Measurements from ENCODE around the gene NOTCH2. TPM values are rescaled to one million over a fixed set of nuclear protein-coding genes. Genes with fewer than 3 reads are reported as not detected.

Gene NOTCH2
- total RNA-seq, 4 donors from 2014 or later: 10.1 to 21.8 (median 15.8) TPM

GRCh38 chr1:119988306-119989062 lies 81.0 kb downstream of the NOTCH2 start:
- in situ Hi-C loops (cut with MboI; ENCODE audit: low sequenced_read_pairs in 4 of 4): no loop called here
- ATAC-seq: no peak
- H3K27ac ChIP-seq: peak overlapping the region in 1 of 4 donors; percentile 57
- H3K4me3 ChIP-seq: no peak overlapping the region
- H3K27me3 ChIP-seq: no peaks in the 10 kb centered on the region
- peaks cover 19 to 22% of the 10 kb centered on the region in 2 donors for H3K4me1 ChIP-seq
- DNase-seq: no peak
- intact Hi-C loops (cut with DNase I; ENCODE audit: low total_unique reads): no loop called here
- H3K36me3 ChIP-seq: no peaks in the 10 kb centered on the region
- no peaks in the 10 kb centered on the region for H3K9me3 ChIP-seq
- TF ChIP-seq POLR2A (IDR thresholded peaks at IDR 0.05) (no peak), CTCF (IDR thresholded peaks at IDR 0.05 in 4 of 5, conservative IDR thresholded peaks at IDR 0.05 in 1 of 5) (no peak)

- in situ Hi-C loops (cut with MboI; ENCODE audit: low sequenced_read_pairs in 4 of 4) (no loop called here), intact Hi-C loops (cut with DNase I; ENCODE audit: low total_unique reads) (no loop called here)
- TF ChIP-seq CTCF (IDR thresholded peaks at IDR 0.05 in 4 of 5, conservative IDR thresholded peaks at IDR 0.05 in 1 of 5) (no peak), POLR2A (IDR thresholded peaks at IDR 0.05) (no peak)
- Histone ChIP-seq H3K4me3 (no peak overlapping the region), H3K27ac (peak overlapping the region; percentile 24 to 57 (median 32)), H3K4me1 (peaks cover 19 to 22% of the 10 kb centered on the region in 2 donors), H3K36me3 (no peaks in the 10 kb centered on the region), H3K9me3 (no peaks in the 10 kb centered on the region), H3K27me3 (no peaks in the 10 kb centered on the region)
- no peak for DNase-seq
- ATAC-seq: no peak
These were observed 81.8 kb downstream of the NOTCH2 start for GRCh38 chr1:119987686-119988085.

- in situ Hi-C loops (cut with MboI; ENCODE audit: low sequenced_read_pairs in 4 of 4): no loop called here
- H3K27ac ChIP-seq: peak overlapping the region; percentile 24 to 57 (median 34)
These were observed 82.3 kb downstream of the NOTCH2 start for GRCh38 chr1:119987112-119987511.

GRCh38 chr1:119986007-119986497 lies 83.4 kb downstream of the NOTCH2 start:
- H3K4me1 ChIP-seq: peaks cover 19 to 22% of the 10 kb centered on the region in 2 donors
- intact Hi-C loops (cut with DNase I; ENCODE audit: low total_unique reads) (no loop called here), in situ Hi-C loops (cut with MboI; ENCODE audit: low sequenced_read_pairs in 4 of 4) (no loop called here)
- no peaks in the 10 kb centered on the region for H3K9me3 ChIP-seq
- no peak overlapping the region for H3K27ac ChIP-seq
- TF ChIP-seq POLR2A (IDR thresholded peaks at IDR 0.05) (no peak), CTCF (IDR thresholded peaks at IDR 0.05 in 4 of 5, conservative IDR thresholded peaks at IDR 0.05 in 1 of 5) (no peak)
- H3K36me3 ChIP-seq: no peaks in the 10 kb centered on the region
- H3K4me3 ChIP-seq: no peak overlapping the region
- DNase-seq: no peak
- ATAC-seq: no peak
- no peaks in the 10 kb centered on the region for H3K27me3 ChIP-seq

More at GRCh38 chr1:119987112-119987511, 82.3 kb downstream of the NOTCH2 start:
- no peaks in the 10 kb centered on the region for H3K27me3 ChIP-seq
- peak in 1 of 2 donors; percentile 15 for DNase-seq
- TF ChIP-seq CTCF (IDR thresholded peaks at IDR 0.05 in 4 of 5, conservative IDR thresholded peaks at IDR 0.05 in 1 of 5) (no peak), POLR2A (IDR thresholded peaks at IDR 0.05) (no peak)
- peak; percentile 93 to 97 for ATAC-seq
- no peaks in the 10 kb centered on the region for H3K9me3 ChIP-seq
- no peak overlapping the region for H3K4me3 ChIP-seq
- intact Hi-C loops (cut with DNase I; ENCODE audit: low total_unique reads): no loop called here
- H3K4me1 ChIP-seq: peaks cover 19 to 22% of the 10 kb centered on the region in 2 donors
- H3K36me3 ChIP-seq: no peaks in the 10 kb centered on the region

Data from gastrocnemius medialis (tissue), 4 donors.